Testis (tissue), 3 donors: ENCODE data around the gene KCTD16. TPM values are rescaled to one million over a fixed set of nuclear protein-coding genes. Genes with fewer than 3 reads are reported as not detected.

Experiments
- DNase-seq: peaks from one replicate; pipeline ENCODE4 v3.0.0-alpha.2; 2019
- H3K27ac ChIP-seq, 2 donors: fragments of 200-600 bp; sonication (generic); one replicate each; pipeline ENCODE4 v1.5.1; 2019
- H3K27me3 ChIP-seq: fragments of 200-600 bp; sonication (generic); one replicate; pipeline ENCODE4 v1.5.1; 2019
- H3K36me3 ChIP-seq: fragments of 200-600 bp; sonication (generic); one replicate; pipeline ENCODE4 v1.5.1; 2017; ENCODE audit warnings: low read depth; ENCODE audit errors: missing control alignments
- H3K4me1 ChIP-seq: fragments of 200-600 bp; sonication (generic); one replicate; pipeline ENCODE4 v1.5.1; 2019
- H3K4me3 ChIP-seq, 2 donors: fragments of 200-600 bp; sonication (generic); one replicate each; pipeline ENCODE4 v1.5.1; 2017 to 2019
- H3K9me3 ChIP-seq: fragments of 200-600 bp; sonication (generic); one replicate; pipeline ENCODE4 v1.5.1; 2017
- POLR2A ChIP-seq: fragments of 450-650 bp; IDR thresholded peaks from one replicate; pipeline ENCODE4 v1.6.1; 2017; ENCODE audit warnings: antibody characterized with exemption, mild to moderate bottlenecking, moderate library complexity
- WGBS, 2 donors: methylation state at CpG; one replicate each; pipeline ENCODE4 v1.1.5; 2018; 5-methylcytosine and 5-hydroxymethylcytosine counted together
- intact Hi-C: fragments of 100-400 bp; cut with DNase I; formaldehyde crosslinking; loops from one replicate; pipeline ENCODE4 v1.15.1; 2023; ENCODE audit warnings: low total_unique reads
- polyA plus RNA-seq: library from polyadenylated mRNA; stranded (reverse); fragments of 350-450 nt; fragmentation: Illumina TruSeq; extraction: RNeasy Lipid Tissue Mini Kit (QIAGEN cat#74804); gene quantifications from one replicate; pipeline ENCODE4 v1.2.3, GENCODE V29; 2014; ENCODE audit warnings: low read depth, low replicate concordance; ENCODE audit not compliant: insufficient read depth
- total RNA-seq, 2 donors: library from RNA; depleted of rRNA; stranded (reverse); fragments of >200 nt; gene quantifications; one replicate each; pipeline ENCODE4 v1.2.3, GENCODE V29; 2016
- TF ChIP-seq, protein P1 (sequence below), 3 experiments: fragments of 450-650 bp in 2 of 3; fragments of 200-600 bp in 1 of 3; sonication (generic) in 1 of 3; IDR thresholded peaks; one replicate each; pipeline ENCODE4 v1.5.1; 2016 to 2019; ENCODE audit warnings: antibody characterized with exemption in 3 of 3, mild to moderate bottlenecking in 2 of 3, moderate library complexity in 1 of 3

Gene KCTD16
- total and polyA plus RNA-seq, 3 donors from 2014 or later = 1.4 to 3.2 (median 2.7) TPM

DNA sequence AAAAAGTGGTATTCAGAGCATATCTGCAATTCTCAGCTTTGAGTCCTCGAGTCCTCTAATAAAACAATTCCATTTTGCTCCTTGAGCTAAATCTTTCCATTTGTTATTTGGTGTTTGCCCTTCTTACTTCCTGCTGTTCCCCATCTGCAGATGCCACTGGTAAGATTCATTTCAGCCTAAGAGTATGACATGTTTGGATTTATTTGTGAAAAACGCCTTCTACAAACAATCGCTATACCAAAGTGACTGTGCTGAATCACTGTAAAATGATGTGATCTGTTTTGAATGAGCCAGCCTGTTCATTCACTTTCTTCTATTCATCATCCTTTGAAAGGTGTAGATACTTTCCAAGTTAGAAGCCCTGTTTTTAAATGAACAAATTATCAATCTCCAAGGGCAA is 27.7 kb downstream of the KCTD16 start:
- Histone ChIP-seq H3K27me3 (no peaks in the 10 kb centered on the region), H3K4me1 (no peaks in the 10 kb centered on the region), H3K9me3 (no peaks in the 10 kb centered on the region), H3K27ac (no peak overlapping the region), H3K4me3 (no peak overlapping the region), H3K36me3 (no peaks in the 10 kb centered on the region)
- TF ChIP-seq, protein P1, sequence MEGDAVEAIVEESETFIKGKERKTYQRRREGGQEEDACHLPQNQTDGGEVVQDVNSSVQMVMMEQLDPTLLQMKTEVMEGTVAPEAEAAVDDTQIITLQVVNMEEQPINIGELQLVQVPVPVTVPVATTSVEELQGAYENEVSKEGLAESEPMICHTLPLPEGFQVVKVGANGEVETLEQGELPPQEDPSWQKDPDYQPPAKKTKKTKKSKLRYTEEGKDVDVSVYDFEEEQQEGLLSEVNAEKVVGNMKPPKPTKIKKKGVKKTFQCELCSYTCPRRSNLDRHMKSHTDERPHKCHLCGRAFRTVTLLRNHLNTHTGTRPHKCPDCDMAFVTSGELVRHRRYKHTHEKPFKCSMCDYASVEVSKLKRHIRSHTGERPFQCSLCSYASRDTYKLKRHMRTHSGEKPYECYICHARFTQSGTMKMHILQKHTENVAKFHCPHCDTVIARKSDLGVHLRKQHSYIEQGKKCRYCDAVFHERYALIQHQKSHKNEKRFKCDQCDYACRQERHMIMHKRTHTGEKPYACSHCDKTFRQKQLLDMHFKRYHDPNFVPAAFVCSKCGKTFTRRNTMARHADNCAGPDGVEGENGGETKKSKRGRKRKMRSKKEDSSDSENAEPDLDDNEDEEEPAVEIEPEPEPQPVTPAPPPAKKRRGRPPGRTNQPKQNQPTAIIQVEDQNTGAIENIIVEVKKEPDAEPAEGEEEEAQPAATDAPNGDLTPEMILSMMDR (IDR thresholded peaks at IDR 0.05) = no peak
- no peak for TF ChIP-seq POLR2A
- no peak for DNase-seq
- intact Hi-C loops = no loop called here
- 86 to 91% methylated on average over 3 of the region's 3 CpGs for WGBS, 2 donors

DNA sequence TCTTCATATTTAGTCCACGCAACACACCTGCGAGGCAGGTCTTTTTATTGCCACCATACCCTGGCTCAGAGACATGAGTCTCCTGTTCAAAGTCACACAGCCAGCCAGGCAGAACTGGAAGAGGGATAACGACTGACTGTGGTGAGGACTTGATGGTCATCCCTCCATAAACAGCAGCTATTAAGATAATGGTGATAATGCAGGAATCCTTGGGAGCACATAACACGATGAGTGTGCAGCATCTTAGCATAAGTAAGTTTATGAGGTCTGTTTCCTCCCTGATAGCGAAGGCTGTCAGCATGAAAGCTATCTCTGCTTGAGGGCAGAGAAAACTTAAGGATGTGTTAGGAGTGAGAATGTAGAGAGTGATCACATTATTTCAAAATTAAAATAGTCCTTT is 30.9 kb downstream of the KCTD16 start:
- H3K4me3 ChIP-seq = no peak overlapping the region
- peaks cover 8% of the 10 kb centered on the region for H3K4me1 ChIP-seq
- WGBS, 2 donors = 42 to 52% methylated on average over 5 of the region's 5 CpGs
- H3K27me3 ChIP-seq = no peaks in the 10 kb centered on the region
- H3K36me3 ChIP-seq = no peaks in the 10 kb centered on the region
- H3K9me3 ChIP-seq = no peaks in the 10 kb centered on the region
- no peak overlapping the region for H3K27ac ChIP-seq
- DNase-seq = no peak
- TF ChIP-seq, protein P1 (IDR thresholded peaks at IDR 0.05) = no peak
- no peak for TF ChIP-seq POLR2A
- intact Hi-C loops = no loop called here

DNA sequence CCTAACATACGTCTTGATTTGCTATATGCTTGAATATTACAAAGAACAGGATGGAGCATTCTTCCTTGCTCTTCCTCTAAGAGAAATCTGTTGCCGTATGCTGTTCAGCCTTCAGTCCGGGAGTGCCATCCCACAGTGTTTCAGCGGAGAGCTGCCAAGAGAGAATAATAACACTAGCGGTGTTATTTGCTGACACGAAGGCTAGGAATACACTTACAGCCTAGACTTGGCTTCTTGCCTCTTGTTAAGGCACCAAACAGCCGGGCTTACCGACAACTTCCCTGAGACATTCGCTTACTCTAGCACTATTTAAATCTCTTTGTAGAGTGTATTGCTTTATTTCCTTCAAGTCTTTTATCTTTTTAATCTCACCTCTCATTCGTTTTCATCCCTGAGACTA is 31.4 kb downstream of the KCTD16 start:
- Histone ChIP-seq H3K4me1 (peaks cover 8% of the 10 kb centered on the region), H3K27ac (no peak overlapping the region), H3K36me3 (no peaks in the 10 kb centered on the region), H3K9me3 (no peaks in the 10 kb centered on the region), H3K4me3 (no peak overlapping the region), H3K27me3 (no peaks in the 10 kb centered on the region)
- TF ChIP-seq, protein P1 (IDR thresholded peaks at IDR 0.05) = no peak
- no peak for TF ChIP-seq POLR2A
- DNase-seq = no peak
- intact Hi-C loops = no loop called here
- 29 to 51% methylated on average over 10 of the region's 10 CpGs for WGBS, 2 donors

DNA sequence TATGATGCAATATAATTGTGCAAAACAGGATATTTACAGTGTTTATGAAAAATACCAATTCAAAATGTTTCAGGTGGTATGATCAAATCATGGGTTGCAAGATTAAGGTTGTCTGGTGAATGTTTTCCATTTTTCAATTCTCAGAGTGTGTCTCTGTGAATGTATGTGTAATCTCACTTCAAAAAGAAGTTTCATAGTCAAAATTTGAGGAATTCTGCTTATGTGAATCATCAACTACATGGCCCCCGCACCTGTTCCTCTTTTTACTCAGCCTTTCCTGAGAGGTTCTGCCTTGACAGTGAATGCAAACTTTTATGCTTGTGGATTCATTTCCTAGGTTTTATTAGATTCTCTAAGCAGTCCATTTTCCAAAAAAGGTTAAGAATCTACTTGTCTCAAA is 32.1 kb downstream of the KCTD16 start:
- intact Hi-C loops = no loop called here
- Histone ChIP-seq H3K4me3 (no peak overlapping the region), H3K4me1 (peaks cover 8% of the 10 kb centered on the region), H3K9me3 (no peaks in the 10 kb centered on the region), H3K27me3 (no peaks in the 10 kb centered on the region), H3K36me3 (no peaks in the 10 kb centered on the region), H3K27ac (no peak overlapping the region)
- WGBS, 2 donors = 88 to 91% methylated on average over 1 of the region's 1 CpG
- TF ChIP-seq, protein P1 (IDR thresholded peaks at IDR 0.05) = no peak
- no peak for TF ChIP-seq POLR2A
- no peak for DNase-seq

DNA sequence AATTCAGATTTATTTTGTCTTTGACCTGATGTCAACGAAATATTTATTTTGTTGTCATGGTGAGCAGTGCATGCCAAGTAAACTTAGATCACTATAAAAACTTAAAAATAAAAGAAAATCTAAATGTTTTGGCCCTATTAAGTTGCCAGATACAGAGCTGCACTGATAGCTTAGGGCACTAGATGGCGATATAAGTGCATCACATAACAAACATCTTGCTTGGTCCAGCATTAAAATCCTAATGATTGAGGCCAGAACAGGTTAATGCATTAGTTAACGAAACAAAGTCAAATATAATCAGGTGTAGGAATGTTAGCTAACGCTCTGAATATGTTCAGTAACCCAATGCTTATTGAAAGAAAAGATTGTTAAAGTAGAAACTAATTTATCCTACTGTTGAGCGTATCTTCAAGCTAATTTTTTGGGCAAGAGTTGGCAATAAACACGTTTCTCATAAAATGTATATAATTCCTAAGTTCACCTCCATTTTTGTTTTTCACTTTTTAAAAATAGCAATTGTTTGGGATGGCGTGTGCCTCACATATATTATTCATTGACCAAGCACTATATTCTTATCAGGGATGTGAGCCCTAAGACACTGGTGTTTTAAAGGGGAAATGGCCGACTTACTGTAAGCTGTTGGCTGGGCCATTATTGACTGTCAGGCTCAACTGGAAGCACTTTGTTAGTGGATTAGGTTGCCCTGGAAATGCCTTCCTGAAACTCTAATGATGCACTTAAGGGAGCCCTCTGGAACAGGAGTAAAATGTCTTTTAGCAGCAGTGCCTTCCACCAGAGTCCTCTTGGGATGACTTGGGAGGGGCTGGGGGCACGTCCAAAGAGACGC is 33.3 kb downstream of the KCTD16 start:
- H3K27me3 ChIP-seq = no peaks in the 10 kb centered on the region
- no peaks in the 10 kb centered on the region for H3K36me3 ChIP-seq
- no peak for TF ChIP-seq POLR2A
- TF ChIP-seq, protein P1 (IDR thresholded peaks at IDR 0.05) = peak; percentile 61 to 80 (median 69)
- H3K4me3 ChIP-seq = no peak overlapping the region
- no peaks in the 10 kb centered on the region for H3K9me3 ChIP-seq
- intact Hi-C loops = no loop called here
- 31 to 35% methylated on average over 10 of the region's 10 CpGs for WGBS, 2 donors
- peaks cover 8% of the 10 kb centered on the region for H3K4me1 ChIP-seq
- H3K27ac ChIP-seq = no peak overlapping the region
- peak; percentile 71 for DNase-seq
